ENCODE results near the gene SRSF6.

DNA sequence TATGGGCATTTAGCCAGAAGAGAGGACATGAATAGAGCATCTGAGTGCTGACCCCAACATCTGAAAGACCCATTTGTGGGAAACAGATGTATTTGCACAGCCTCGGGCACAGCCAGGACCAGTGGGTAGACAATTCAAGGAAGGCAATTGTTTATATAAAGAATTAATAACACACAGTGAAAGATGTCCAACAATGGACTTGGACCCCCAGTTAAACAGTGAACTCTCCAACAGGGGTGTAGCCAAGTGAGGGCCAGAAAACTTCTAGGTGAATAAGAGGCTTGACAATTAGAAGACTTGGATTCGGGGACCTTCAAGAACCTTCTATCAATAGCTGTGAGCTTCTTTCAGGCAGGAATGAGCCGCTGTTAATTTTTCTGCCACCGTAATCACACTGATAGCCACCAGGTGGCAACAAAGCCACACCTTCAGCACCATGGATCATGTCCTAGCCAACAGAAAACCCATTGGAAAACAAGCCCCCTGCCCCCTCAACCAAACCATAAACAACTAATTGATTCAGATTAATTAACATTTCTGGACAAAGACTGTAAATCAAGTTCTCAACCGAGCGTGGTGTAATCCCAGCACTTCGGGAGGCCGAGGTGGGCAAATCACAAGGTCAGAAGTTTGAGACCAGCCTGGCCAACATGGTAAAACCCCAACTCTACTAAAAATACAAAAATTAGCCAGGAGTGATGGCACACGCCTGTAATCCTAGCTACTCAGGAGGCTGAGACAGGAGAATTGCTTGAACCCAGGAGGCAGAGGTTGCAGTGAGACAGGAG, 8.8 kb upstream of the SRSF6 start:
- no peak for TF ChIP-seq POLR2A (IDR thresholded peaks at IDR 0.05; ENCODE audit: borderline replicate concordance, extremely low read depth, insufficient read depth, insufficient read length)
- TF ChIP-seq, protein P1, sequence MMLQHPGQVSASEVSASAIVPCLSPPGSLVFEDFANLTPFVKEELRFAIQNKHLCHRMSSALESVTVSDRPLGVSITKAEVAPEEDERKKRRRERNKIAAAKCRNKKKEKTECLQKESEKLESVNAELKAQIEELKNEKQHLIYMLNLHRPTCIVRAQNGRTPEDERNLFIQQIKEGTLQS (IDR thresholded peaks at IDR 0.05): no peak
- TF ChIP-seq, protein P2, sequence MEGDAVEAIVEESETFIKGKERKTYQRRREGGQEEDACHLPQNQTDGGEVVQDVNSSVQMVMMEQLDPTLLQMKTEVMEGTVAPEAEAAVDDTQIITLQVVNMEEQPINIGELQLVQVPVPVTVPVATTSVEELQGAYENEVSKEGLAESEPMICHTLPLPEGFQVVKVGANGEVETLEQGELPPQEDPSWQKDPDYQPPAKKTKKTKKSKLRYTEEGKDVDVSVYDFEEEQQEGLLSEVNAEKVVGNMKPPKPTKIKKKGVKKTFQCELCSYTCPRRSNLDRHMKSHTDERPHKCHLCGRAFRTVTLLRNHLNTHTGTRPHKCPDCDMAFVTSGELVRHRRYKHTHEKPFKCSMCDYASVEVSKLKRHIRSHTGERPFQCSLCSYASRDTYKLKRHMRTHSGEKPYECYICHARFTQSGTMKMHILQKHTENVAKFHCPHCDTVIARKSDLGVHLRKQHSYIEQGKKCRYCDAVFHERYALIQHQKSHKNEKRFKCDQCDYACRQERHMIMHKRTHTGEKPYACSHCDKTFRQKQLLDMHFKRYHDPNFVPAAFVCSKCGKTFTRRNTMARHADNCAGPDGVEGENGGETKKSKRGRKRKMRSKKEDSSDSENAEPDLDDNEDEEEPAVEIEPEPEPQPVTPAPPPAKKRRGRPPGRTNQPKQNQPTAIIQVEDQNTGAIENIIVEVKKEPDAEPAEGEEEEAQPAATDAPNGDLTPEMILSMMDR (IDR thresholded peaks at IDR 0.05 in 2 of 3, conservative IDR thresholded peaks at IDR 0.05 in 1 of 3; ENCODE audit: borderline replicate concordance in 1 of 3, insufficient read depth in 1 of 3, low read depth in 2 of 3, low read length in 2 of 3): peak; percentile 68 to 86 (median 75); a peak in 5 of 6 replicates
- no peak for TF ChIP-seq POLR2AphosphoS5 (IDR thresholded peaks at IDR 0.05; ENCODE audit: low read depth, low read length)
- TF ChIP-seq EZH2 (IDR thresholded peaks at IDR 0.05): no peak
- TF ChIP-seq, protein P3, sequence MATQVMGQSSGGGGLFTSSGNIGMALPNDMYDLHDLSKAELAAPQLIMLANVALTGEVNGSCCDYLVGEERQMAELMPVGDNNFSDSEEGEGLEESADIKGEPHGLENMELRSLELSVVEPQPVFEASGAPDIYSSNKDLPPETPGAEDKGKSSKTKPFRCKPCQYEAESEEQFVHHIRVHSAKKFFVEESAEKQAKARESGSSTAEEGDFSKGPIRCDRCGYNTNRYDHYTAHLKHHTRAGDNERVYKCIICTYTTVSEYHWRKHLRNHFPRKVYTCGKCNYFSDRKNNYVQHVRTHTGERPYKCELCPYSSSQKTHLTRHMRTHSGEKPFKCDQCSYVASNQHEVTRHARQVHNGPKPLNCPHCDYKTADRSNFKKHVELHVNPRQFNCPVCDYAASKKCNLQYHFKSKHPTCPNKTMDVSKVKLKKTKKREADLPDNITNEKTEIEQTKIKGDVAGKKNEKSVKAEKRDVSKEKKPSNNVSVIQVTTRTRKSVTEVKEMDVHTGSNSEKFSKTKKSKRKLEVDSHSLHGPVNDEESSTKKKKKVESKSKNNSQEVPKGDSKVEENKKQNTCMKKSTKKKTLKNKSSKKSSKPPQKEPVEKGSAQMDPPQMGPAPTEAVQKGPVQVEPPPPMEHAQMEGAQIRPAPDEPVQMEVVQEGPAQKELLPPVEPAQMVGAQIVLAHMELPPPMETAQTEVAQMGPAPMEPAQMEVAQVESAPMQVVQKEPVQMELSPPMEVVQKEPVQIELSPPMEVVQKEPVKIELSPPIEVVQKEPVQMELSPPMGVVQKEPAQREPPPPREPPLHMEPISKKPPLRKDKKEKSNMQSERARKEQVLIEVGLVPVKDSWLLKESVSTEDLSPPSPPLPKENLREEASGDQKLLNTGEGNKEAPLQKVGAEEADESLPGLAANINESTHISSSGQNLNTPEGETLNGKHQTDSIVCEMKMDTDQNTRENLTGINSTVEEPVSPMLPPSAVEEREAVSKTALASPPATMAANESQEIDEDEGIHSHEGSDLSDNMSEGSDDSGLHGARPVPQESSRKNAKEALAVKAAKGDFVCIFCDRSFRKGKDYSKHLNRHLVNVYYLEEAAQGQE (IDR thresholded peaks at IDR 0.05; ENCODE audit: low read depth): no peak
- TF ChIP-seq, protein P4, sequence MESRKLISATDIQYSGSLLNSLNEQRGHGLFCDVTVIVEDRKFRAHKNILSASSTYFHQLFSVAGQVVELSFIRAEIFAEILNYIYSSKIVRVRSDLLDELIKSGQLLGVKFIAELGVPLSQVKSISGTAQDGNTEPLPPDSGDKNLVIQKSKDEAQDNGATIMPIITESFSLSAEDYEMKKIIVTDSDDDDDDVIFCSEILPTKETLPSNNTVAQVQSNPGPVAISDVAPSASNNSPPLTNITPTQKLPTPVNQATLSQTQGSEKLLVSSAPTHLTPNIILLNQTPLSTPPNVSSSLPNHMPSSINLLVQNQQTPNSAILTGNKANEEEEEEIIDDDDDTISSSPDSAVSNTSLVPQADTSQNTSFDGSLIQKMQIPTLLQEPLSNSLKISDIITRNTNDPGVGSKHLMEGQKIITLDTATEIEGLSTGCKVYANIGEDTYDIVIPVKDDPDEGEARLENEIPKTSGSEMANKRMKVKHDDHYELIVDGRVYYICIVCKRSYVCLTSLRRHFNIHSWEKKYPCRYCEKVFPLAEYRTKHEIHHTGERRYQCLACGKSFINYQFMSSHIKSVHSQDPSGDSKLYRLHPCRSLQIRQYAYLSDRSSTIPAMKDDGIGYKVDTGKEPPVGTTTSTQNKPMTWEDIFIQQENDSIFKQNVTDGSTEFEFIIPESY (IDR thresholded peaks at IDR 0.05; ENCODE audit: extremely low read depth, insufficient replicate concordance, low read length): no peak
- TF ChIP-seq SRF (IDR thresholded peaks at IDR 0.05; ENCODE audit: low read depth): no peak
- TF ChIP-seq ZNF274 (IDR thresholded peaks at IDR 0.05; ENCODE audit: low read depth, low read length): no peak
- no peak for TF ChIP-seq YY1 (IDR thresholded peaks at IDR 0.05; ENCODE audit: extremely low read depth, insufficient replicate concordance, low read depth, low read length)
- TF ChIP-seq EGR1 (IDR thresholded peaks at IDR 0.05; ENCODE audit: low read depth): no peak
- no peak for TF ChIP-seq SP1 (IDR thresholded peaks at IDR 0.05; ENCODE audit: low read depth)
- no peak for TF ChIP-seq SIN3A (IDR thresholded peaks at IDR 0.05; ENCODE audit: low read depth)

Measured in HCT116 (cell line).